Activated B cell treated with CpG ODN at 0.5 μM for 24 hours (primary cell): ENCODE data around the gene ARHGAP10. TPM values are rescaled to one million over a fixed set of nuclear protein-coding genes. Genes with fewer than 3 reads are reported as not detected.

Experiments used
- ATAC-seq: fragments of 200-7000 bp; cut with Tn5 transposase; one replicate; pipeline ENCODE4 v1.10.0; 2021; ENCODE audit warnings: low read depth, mild to moderate bottlenecking, moderate library complexity
- CTCF ChIA-PET: fragments of 350-600 bp; sonication (Branson Sonifier 250); formaldehyde crosslinking; loops from one replicate; lab custom pipeline; 2021; ENCODE audit warnings: antibody characterized with exemption; lab: Charles Lee
- POLR2A ChIA-PET: fragments of 350-600 bp; sonication (Branson Sonifier 250); formaldehyde crosslinking; loops from one replicate; lab custom pipeline; 2021; ENCODE audit warnings: antibody characterized with exemption; lab: Charles Lee
- DNase-seq: peaks from one replicate; pipeline ENCODE4 v3.0.0; 2022
- H3K27ac Mint-ChIP-seq: one replicate; pipeline ENCODE4 v1.8.0; 2020; ENCODE audit warnings: mixed read lengths
- H3K27me3 Mint-ChIP-seq: one replicate; pipeline ENCODE4 v1.8.0; 2021; ENCODE audit warnings: mixed read lengths
- H3K36me3 Mint-ChIP-seq: one replicate; pipeline ENCODE4 v1.8.0; 2021; ENCODE audit warnings: low read depth, mixed read lengths
- H3K4me1 Mint-ChIP-seq: one replicate; pipeline ENCODE4 v1.8.0; 2021; ENCODE audit warnings: mixed read lengths
- H3K4me3 Mint-ChIP-seq: one replicate; pipeline ENCODE4 v1.8.0; 2020; ENCODE audit warnings: mild to moderate bottlenecking, mixed read lengths
- H3K9me3 Mint-ChIP-seq: one replicate; pipeline ENCODE4 v1.8.0; 2020; ENCODE audit warnings: mixed read lengths
- intact Hi-C: fragments of 100-400 bp; cut with micrococcal nuclease; formaldehyde crosslinking; loops from one replicate; pipeline ENCODE4 v1.15.1; 2024
- total RNA-seq: library from RNA; stranded (reverse); gene quantifications from 2 replicates; pipeline ENCODE4 v1.2.3, GENCODE V29; 2022
- TF ChIP-seq, protein P1 (sequence below): fragments of 200-600 bp; IDR thresholded peaks from one replicate; pipeline ENCODE4 v1.8.0; 2022; ENCODE audit warnings: antibody characterized with exemption, mild to moderate bottlenecking

ARHGAP10 gene
- total RNA-seq, 1 donor from 2014 or later = 0.60 TPM

DNA sequence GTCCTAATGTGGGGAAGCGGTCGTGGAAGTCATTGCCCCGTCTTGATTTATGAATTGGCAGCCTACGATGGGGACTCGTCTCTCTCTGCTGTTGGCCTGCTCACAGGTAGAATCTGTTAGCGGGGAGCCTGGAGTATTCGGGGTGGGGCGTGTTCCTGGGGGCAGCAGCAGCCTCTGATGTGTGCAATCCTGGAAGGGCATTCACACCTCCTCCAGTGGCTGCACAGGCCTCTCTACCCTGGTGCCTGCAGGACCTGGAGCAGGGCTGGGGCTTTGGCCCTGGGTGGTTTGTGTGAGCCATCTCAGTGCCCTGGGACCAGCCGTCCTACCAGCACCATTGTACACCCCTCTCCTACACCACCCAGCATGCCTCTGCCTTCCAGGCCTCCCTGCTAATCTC is 340.9 kb downstream of the ARHGAP10 start:
- CTCF ChIA-PET = no interaction called here
- no peak overlapping the region for H3K27ac Mint-ChIP-seq
- ATAC-seq (no peak), DNase-seq (no peak)
- POLR2A ChIA-PET = no interaction called here
- intact Hi-C loops = no loop called here
- no peak overlapping the region for H3K4me3 Mint-ChIP-seq
- H3K36me3 Mint-ChIP-seq = peaks cover 4% of the 10 kb centered on the region
- no peaks in the 10 kb centered on the region for H3K27me3 Mint-ChIP-seq
- H3K9me3 Mint-ChIP-seq = peaks cover 16% of the 10 kb centered on the region
- no peaks in the 10 kb centered on the region for H3K4me1 Mint-ChIP-seq
- TF ChIP-seq, protein P1, sequence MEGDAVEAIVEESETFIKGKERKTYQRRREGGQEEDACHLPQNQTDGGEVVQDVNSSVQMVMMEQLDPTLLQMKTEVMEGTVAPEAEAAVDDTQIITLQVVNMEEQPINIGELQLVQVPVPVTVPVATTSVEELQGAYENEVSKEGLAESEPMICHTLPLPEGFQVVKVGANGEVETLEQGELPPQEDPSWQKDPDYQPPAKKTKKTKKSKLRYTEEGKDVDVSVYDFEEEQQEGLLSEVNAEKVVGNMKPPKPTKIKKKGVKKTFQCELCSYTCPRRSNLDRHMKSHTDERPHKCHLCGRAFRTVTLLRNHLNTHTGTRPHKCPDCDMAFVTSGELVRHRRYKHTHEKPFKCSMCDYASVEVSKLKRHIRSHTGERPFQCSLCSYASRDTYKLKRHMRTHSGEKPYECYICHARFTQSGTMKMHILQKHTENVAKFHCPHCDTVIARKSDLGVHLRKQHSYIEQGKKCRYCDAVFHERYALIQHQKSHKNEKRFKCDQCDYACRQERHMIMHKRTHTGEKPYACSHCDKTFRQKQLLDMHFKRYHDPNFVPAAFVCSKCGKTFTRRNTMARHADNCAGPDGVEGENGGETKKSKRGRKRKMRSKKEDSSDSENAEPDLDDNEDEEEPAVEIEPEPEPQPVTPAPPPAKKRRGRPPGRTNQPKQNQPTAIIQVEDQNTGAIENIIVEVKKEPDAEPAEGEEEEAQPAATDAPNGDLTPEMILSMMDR = no peak

DNA sequence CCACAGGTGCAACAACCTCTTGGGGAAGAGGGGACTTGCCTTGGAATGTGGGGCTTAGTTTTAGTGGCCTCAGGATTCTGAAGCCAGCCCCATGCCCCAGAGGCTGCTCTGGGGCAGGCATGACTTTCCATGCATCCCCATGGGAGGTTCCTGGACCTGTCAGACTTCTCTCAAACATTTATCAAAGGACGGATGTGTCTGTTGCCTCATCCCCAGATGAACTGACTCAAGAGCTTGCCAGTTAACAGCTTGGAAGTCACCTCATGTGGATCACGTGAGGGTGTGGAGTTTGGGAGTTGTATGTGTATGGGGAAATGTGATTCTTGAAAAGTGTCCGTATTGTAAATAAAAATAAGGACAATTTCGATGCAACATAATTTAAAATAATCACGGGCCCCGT is 341.5 kb downstream of the ARHGAP10 start:
- no peak for ATAC-seq
- ChIA-PET CTCF (no interaction called here), POLR2A (no interaction called here)
- Mint-ChIP-seq H3K27ac (no peak overlapping the region), H3K27me3 (no peaks in the 10 kb centered on the region), H3K4me1 (no peaks in the 10 kb centered on the region), H3K9me3 (peaks cover 17% of the 10 kb centered on the region), H3K36me3 (peaks cover 9% of the 10 kb centered on the region), H3K4me3 (no peak overlapping the region)
- TF ChIP-seq, protein P1 = no peak
- intact Hi-C loops = no loop called here
- DNase-seq = no peak

DNA sequence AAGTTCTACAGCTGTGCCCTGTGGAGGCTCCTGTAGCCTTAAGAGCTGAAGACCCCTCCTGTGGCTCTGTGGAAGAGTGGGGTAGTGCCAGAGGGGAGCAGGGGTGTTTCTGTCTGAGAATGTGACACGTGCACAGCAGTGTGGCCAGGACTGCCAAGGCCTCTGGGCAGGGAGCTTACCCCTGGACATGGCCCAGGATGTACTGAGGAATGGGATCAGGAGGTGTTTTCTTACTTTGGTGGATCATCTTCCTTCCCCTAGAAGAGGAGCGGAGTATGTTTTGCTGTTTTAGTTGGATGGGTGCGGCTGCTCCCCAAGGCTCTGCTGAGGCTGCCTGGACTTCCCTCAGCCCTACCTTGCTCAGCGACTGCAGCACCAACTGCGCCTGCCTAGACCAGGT is 342.6 kb downstream of the ARHGAP10 start:
- ATAC-seq = no peak
- H3K27ac Mint-ChIP-seq = no peak overlapping the region
- peaks cover 13% of the 10 kb centered on the region for H3K36me3 Mint-ChIP-seq

DNA sequence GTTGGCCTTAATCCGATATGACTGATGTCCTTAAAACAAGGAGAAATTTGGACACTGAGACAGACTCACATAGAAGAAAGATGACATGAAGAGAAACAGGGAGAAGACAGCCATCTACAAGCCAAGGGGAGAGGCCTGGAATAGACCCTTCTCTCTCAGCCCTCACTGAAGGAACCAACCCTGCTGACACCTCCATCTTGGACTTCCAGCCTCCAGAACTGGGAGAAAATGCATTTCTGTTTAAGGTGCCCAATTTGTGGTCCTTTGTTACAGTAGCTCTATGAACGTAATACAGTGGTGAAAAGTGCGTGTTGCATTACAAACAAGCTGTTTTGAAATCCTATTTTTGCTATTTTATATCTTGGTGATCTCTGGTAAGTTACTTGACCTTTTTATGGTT is 343.6 kb downstream of the ARHGAP10 start:
- Mint-ChIP-seq H3K27me3 (no peaks in the 10 kb centered on the region), H3K27ac (no peak overlapping the region), H3K36me3 (peaks cover 21% of the 10 kb centered on the region), H3K4me3 (no peak overlapping the region), H3K4me1 (no peaks in the 10 kb centered on the region), H3K9me3 (peaks cover 17% of the 10 kb centered on the region)
- intact Hi-C loops = no loop called here
- DNase-seq = no peak
- CTCF ChIA-PET = no interaction called here
- POLR2A ChIA-PET = no interaction called here
- no peak for ATAC-seq
- TF ChIP-seq, protein P1 = no peak

More for the DNA sequence above, 342.6 kb downstream of the ARHGAP10 start:
- H3K4me1 Mint-ChIP-seq = no peaks in the 10 kb centered on the region
- no peak for DNase-seq
- intact Hi-C loops = no loop called here
- peaks cover 17% of the 10 kb centered on the region for H3K9me3 Mint-ChIP-seq
- TF ChIP-seq, protein P1 = no peak
- ChIA-PET POLR2A (no interaction called here), CTCF (no interaction called here)
- no peak overlapping the region for H3K4me3 Mint-ChIP-seq
- H3K27me3 Mint-ChIP-seq = no peaks in the 10 kb centered on the region

DNA sequence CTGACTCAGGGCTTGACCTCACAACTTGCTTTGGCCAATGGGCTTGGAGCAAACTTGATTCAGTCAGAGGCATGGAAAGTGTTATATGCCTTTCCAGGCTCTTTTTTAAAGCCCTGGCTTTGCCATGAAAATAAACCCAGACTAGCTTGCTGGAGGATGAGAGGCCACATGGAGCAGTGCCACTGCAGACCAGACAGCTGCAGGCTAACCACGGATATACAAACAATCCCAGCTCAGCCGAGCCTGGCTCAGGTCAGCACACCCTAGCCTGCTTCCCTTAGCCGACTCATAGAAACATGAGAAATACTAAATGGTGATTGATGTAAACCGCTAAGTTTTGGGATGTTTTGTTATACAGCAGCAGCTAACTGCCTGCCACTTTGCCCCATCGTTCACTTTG is 345.1 kb downstream of the ARHGAP10 start:
- DNase-seq = no peak
- ChIA-PET CTCF (no interaction called here), POLR2A (no interaction called here)
- TF ChIP-seq, protein P1 = no peak
- no peak for ATAC-seq
- no peaks in the 10 kb centered on the region for H3K4me1 Mint-ChIP-seq
- H3K36me3 Mint-ChIP-seq = peaks cover 32% of the 10 kb centered on the region
- intact Hi-C loops = no loop called here
- no peaks in the 10 kb centered on the region for H3K27me3 Mint-ChIP-seq
- H3K9me3 Mint-ChIP-seq = peaks cover 17% of the 10 kb centered on the region
- no peak overlapping the region for H3K27ac Mint-ChIP-seq
- no peak overlapping the region for H3K4me3 Mint-ChIP-seq
